Lower leg skin (tissue), 4 donors: ENCODE results near the gene ZNF580. TPM values are rescaled to one million over a fixed set of nuclear protein-coding genes. Genes with fewer than 3 reads are reported as not detected.

Source experiments
- DNase-seq, 2 donors: peaks; one replicate each; pipeline ENCODE4 v3.0.0-alpha.2; 2019; ENCODE audit warnings: low spot score in 2 of 2
- H3K4me3 ChIP-seq: fragments of 200-600 bp; sonication (generic); 2 replicates; pipeline ENCODE4 v1.5.1; 2017; ENCODE audit warnings: mild to moderate bottlenecking, low read depth; ENCODE audit not compliant: poor library complexity, severe bottlenecking
- CTCF ChIP-seq, 3 donors: fragments of 450-650 bp; IDR thresholded peaks; one replicate each; pipeline ENCODE4 v1.5.1; 2016; ENCODE audit warnings: antibody characterized with exemption in 3 of 3, mild to moderate bottlenecking in 3 of 3, moderate library complexity in 2 of 3
- POLR2A ChIP-seq, 2 donors: fragments of 450-650 bp; IDR thresholded peaks; one replicate each; pipeline ENCODE4 v1.6.1; 2016 to 2017; ENCODE audit warnings: antibody characterized with exemption in 2 of 2, mild to moderate bottlenecking in 1 of 2, moderate library complexity in 1 of 2
- WGBS, 2 donors: methylation state at CpG; one replicate each; pipeline ENCODE4 v1.1.5; 2018; 5-methylcytosine and 5-hydroxymethylcytosine counted together
- intact Hi-C: fragments of 100-400 bp; cut with DNase I; formaldehyde crosslinking; loops from one replicate; pipeline ENCODE4 v1.15.0; 2023; ENCODE audit warnings: low total_unique reads
- total RNA-seq, 4 donors: library from RNA; depleted of rRNA; stranded (reverse); fragments of >200 nt; gene quantifications; one replicate each; pipeline ENCODE4 v1.1.0, GENCODE V29; 2016

Gene ZNF580
- total RNA-seq, 4 donors from 2014 or later: 14.1 to 38.0 (median 22.9) TPM

GRCh38 chr19:55619286-55619685, 21.5 kb upstream of the ZNF580 start:
- no peak for DNase-seq
- TF ChIP-seq POLR2A (IDR thresholded peaks at IDR 0.05) (no peak), CTCF (IDR thresholded peaks at IDR 0.05) (no peak)
- no peak overlapping the region for H3K4me3 ChIP-seq
- intact Hi-C loops: loop anchor here (10.0 kb wide), 1 partner anchor 104 kb away; no protein-coding TSS in a partner anchor
- 77 to 79% methylated on average over 3 of the region's 3 CpGs for WGBS, 2 donors

GRCh38 chr19:55620410-55621204, 20.2 kb upstream of the ZNF580 start:
- no peak for DNase-seq
- TF ChIP-seq CTCF (IDR thresholded peaks at IDR 0.05) (no peak), POLR2A (IDR thresholded peaks at IDR 0.05) (no peak)
- WGBS, 2 donors: 89 to 92% methylated on average over 12 of the region's 12 CpGs
- no peak overlapping the region for H3K4me3 ChIP-seq
- intact Hi-C loops: no loop called here

- no peak for DNase-seq
- H3K4me3 ChIP-seq: no peak overlapping the region
- intact Hi-C loops: no loop called here
- TF ChIP-seq CTCF (IDR thresholded peaks at IDR 0.05): no peak
- TF ChIP-seq POLR2A (IDR thresholded peaks at IDR 0.05): no peak
- 71 to 72% methylated on average over 9 of the region's 9 CpGs for WGBS, 2 donors
Observed at GRCh38 chr19:55621205-55621672, 19.6 kb upstream of the ZNF580 start.

GRCh38 chr19:55621673-55622231, 19.1 kb upstream of the ZNF580 start:
- intact Hi-C loops: no loop called here
- no peak for TF ChIP-seq CTCF (IDR thresholded peaks at IDR 0.05)
- no peak for TF ChIP-seq POLR2A (IDR thresholded peaks at IDR 0.05)
- WGBS, 2 donors: 93 to 95% methylated on average over 53 to 55 of the region's 55 CpGs
- no peak overlapping the region for H3K4me3 ChIP-seq
- DNase-seq: no peak

GRCh38 chr19:55622242-55622969, 18.4 kb upstream of the ZNF580 start:
- intact Hi-C loops: no loop called here
- WGBS, 2 donors: 92 to 94% methylated on average over 32 to 40 of the region's 40 CpGs
- no peak overlapping the region for H3K4me3 ChIP-seq
- DNase-seq: no peak
- TF ChIP-seq CTCF (IDR thresholded peaks at IDR 0.05): no peak
- no peak for TF ChIP-seq POLR2A (IDR thresholded peaks at IDR 0.05)
